Thoracic aorta (tissue), 2 donors: Measurements from ENCODE around the gene CSNK1D. TPM values are rescaled to one million over a fixed set of nuclear protein-coding genes. Genes with fewer than 3 reads are reported as not detected.

Experiments
- ATAC-seq: fragments of 150-250 bp; one replicate; pipeline ENCODE4 v1.8.0; 2017; ENCODE audit warnings: low read depth; ENCODE audit not compliant: insufficient number of reproducible peaks, low FRiP score
- DNase-seq: peaks from one replicate; pipeline ENCODE4 v3.0.0-alpha.2; 2020; ENCODE audit warnings: low spot score
- H3K27ac ChIP-seq, 2 donors: fragments of 200-600 bp; sonication (generic); 1 replicate in 1 of 2; 2 replicates in 1 of 2; pipeline ENCODE4 v1.5.1; 2016; ENCODE audit warnings: mild to moderate bottlenecking in 2 of 2, moderate library complexity in 2 of 2
- H3K27me3 ChIP-seq: fragments of 200-600 bp; sonication (generic); replicated peaks from 2 replicates; pipeline ENCODE4 v1.6.0; 2016; ENCODE audit warnings: mild to moderate bottlenecking; ENCODE audit not compliant: insufficient read depth
- H3K36me3 ChIP-seq: fragments of 200-600 bp; sonication (generic); one replicate; pipeline ENCODE4 v1.5.1; 2016
- H3K4me1 ChIP-seq, 2 donors: fragments of 200-600 bp; sonication (generic); 1 replicate in 1 of 2; 2 replicates in 1 of 2; pipeline versions ENCODE4 v1.5.1 to v1.6.0; 2016; ENCODE audit warnings: low read depth in 2 of 2, mild to moderate bottlenecking in 1 of 2; ENCODE audit not compliant: control insufficient read depth in 1 of 2
- H3K4me3 ChIP-seq: fragments of 200-600 bp; sonication (generic); 2 replicates; pipeline ENCODE4 v1.5.1; 2016; ENCODE audit warnings: mild to moderate bottlenecking
- H3K9me3 ChIP-seq: fragments of 200-600 bp; sonication (generic); 2 replicates; pipeline ENCODE4 v1.5.1; 2016
- total RNA-seq, 2 donors: library from RNA; depleted of rRNA; stranded (reverse); fragments of >200 nt; gene quantifications; one replicate each; pipeline versions ENCODE4 v1.1.0 to v1.2.3, GENCODE V29; 2016
- TF ChIP-seq, protein P1 (sequence below): fragments of 200-600 bp; sonication (generic); IDR thresholded peaks from one replicate; pipeline ENCODE4 v1.5.1; 2019; ENCODE audit warnings: antibody characterized with exemption

CSNK1D gene
- total RNA-seq, 2 donors from 2014 or later, result 69.5 to 71.9 TPM

DNA sequence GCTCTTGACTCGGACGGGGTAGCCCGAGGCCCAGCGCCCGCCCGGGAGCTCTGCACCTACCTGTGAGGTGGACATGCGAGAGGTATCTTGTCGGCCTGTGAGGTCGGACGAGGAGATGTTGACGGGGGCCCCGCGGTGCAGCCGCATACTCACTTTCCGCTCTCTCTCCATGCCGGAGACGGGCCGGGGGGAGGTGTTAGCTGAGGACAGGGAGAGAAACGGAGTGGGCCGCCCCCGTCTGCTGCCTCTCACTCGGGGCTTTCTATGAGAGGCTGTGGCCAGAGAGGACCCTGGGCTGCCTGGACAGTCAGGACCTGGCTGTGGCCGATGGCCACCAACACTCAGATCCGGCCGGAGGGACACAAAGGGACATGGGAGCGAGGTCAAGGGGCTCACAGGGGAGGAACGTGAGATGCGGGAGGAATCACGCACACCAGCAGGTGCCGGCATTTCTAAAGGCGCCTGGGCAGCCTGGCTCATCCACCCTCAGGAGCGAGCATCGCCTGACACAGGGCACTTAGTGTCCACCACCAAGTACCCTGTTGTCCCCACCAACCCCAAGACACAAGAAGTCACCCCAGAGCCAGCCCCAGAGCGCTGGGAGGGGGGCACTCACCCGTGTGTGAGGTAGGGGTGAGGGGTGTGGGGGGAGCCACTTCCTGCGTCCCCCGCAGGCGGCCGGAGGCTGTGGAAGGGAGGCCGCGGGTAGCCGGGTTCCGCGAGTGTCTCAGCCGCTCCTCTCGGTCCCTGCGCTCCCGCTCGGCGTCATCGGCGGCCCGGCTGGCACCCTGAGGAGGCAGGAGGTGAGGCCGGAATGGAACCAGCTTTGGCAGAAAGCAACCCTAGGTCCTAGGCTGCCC is 24.5 kb downstream of the CSNK1D start:
- TF ChIP-seq, protein P1, sequence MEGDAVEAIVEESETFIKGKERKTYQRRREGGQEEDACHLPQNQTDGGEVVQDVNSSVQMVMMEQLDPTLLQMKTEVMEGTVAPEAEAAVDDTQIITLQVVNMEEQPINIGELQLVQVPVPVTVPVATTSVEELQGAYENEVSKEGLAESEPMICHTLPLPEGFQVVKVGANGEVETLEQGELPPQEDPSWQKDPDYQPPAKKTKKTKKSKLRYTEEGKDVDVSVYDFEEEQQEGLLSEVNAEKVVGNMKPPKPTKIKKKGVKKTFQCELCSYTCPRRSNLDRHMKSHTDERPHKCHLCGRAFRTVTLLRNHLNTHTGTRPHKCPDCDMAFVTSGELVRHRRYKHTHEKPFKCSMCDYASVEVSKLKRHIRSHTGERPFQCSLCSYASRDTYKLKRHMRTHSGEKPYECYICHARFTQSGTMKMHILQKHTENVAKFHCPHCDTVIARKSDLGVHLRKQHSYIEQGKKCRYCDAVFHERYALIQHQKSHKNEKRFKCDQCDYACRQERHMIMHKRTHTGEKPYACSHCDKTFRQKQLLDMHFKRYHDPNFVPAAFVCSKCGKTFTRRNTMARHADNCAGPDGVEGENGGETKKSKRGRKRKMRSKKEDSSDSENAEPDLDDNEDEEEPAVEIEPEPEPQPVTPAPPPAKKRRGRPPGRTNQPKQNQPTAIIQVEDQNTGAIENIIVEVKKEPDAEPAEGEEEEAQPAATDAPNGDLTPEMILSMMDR, result no peak
- Histone ChIP-seq H3K4me3 (no peak overlapping the region), H3K9me3 (no peaks in the 10 kb centered on the region), H3K36me3 (peaks cover 91% of the 10 kb centered on the region), H3K27me3 (no peaks in the 10 kb centered on the region), H3K27ac (no peak overlapping the region), H3K4me1 (peaks cover 8 to 14% of the 10 kb centered on the region in 2 donors)
- ATAC-seq (no peak), DNase-seq (no peak)

DNA sequence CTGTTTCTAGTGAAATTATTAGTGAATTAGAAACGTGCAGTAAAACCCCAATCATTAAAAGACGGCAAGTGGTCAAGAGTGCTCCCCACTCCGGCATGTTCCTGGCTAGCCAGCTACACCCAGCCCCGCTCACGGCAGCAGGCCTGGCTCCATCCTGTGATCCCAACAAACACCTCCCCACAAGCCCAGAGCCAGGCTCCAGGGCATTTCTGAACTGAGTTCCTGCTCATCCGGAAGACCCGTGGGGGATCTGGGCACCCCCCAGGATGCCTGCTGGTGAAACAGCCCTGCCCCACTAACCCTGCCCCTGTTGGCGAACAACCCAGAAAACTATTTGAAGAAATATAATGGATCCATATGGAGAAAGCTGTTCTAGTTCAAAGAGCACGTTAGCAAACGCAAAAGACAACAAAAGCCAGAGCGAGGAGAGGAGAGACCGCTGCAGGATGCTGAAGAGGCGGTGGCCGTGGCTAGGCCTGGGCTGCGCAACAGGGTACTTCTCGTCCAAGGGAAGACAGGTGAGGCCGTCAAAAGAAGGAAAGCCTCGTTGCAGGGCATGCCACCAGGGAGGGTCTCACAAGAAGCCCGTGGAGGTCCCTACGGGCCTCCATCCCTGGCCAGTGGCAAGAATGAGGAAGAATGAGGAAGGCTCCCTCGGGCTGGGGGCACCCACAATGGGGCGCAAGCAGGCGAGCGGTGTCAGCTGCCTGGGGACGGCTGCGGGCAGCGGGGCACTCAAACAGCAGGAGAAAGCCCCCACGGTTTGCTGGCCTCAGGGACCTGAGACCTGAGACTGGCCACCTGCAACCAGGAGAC is 25.4 kb downstream of the CSNK1D start:
- no peaks in the 10 kb centered on the region for H3K9me3 ChIP-seq
- no peak overlapping the region for H3K27ac ChIP-seq
- H3K36me3 ChIP-seq, result peaks cover 81% of the 10 kb centered on the region
- H3K27me3 ChIP-seq, result no peaks in the 10 kb centered on the region
- H3K4me1 ChIP-seq, result peaks cover 12 to 20% of the 10 kb centered on the region in 2 donors
- no peak overlapping the region for H3K4me3 ChIP-seq
- DNase-seq (no peak), ATAC-seq (no peak)
- TF ChIP-seq, protein P1, result no peak

DNA sequence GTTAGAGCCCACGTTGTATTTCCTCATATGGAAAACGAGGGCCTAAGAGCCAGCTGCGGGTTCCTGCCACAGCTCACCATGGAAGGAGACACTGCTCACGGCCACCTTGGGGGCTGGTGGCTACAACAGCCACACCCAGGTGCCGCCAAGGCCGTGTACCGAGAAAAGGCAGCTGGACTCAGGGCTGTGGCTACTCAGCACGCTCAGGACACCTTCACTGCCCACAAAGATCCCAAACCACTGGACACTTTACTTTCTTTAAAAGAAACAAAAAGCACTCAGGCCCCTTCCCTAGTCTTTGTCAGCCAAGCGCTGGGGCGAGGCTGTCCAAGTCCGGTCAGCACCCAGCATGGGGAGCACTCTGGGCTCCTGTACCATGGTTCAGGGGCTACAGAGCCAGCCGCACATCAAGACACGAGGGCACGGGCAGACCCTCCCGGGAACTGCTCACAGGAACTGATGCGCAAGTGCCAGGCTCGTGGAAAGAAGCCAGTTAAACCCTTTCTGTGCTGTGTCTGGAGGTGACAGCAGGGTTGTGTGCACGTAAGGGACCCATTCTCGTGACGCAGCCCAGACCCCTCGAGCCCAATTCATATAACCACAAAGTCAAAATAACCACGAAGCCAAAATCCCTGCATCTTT is 26.2 kb downstream of the CSNK1D start:
- TF ChIP-seq, protein P1, result no peak
- Histone ChIP-seq H3K4me3 (no peak overlapping the region), H3K36me3 (peaks cover 73% of the 10 kb centered on the region), H3K9me3 (no peaks in the 10 kb centered on the region), H3K27ac (peak overlapping the region; percentile 30 to 51), H3K27me3 (no peaks in the 10 kb centered on the region), H3K4me1 (peaks cover 19 to 28% of the 10 kb centered on the region in 2 donors)
- DNase-seq (no peak), ATAC-seq (no peak)

DNA sequence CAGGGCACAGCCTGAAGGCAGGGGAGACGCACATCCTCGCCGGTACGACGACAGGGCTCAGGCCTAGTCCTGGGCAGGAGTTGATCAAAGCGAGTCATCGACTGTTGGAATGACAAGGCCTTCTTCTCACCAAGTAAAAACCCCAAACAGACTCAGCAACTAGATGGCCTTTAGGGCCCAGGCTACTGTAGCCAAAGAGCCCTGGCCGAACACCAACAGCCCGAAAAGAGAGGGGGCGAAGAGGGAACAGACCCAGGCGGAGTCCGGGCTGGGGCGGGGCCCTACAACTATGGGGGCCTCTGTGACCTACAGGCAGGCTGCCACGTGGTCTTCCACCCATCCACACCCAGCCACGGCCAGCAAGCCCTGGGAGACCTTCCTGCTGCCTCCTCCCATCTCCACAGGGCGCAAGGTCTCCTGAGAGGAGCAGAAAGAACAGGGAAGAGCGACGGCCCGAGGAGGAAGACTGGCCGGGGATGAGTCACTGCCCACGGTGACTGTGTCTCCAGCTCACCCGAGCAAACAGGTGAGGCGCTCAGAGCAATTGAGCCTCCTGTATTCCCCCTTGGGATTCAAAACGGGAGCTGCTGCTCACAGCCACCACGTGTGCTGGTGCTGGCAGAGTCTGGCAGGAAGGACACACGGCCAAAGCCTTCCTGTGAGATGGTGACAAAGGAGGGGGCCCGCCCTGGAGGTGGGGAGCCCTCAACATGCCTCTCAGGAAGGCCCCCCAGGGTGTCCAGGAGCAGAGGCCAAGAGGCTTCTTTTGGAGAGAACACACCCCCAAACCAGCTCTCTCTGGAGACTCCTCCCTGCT is 26.9 kb downstream of the CSNK1D start:
- Histone ChIP-seq H3K9me3 (no peaks in the 10 kb centered on the region), H3K27me3 (no peaks in the 10 kb centered on the region), H3K27ac (peak overlapping the region; percentile 30 to 51), H3K4me1 (peaks cover 27 to 35% of the 10 kb centered on the region in 2 donors), H3K4me3 (no peak overlapping the region), H3K36me3 (peaks cover 66% of the 10 kb centered on the region)
- no peak for DNase-seq
- ATAC-seq, result no peak
- TF ChIP-seq, protein P1, result no peak
